Calu3 (cell line): ENCODE measurements around the gene MRTFA. TPM values are rescaled to one million over a fixed set of nuclear protein-coding genes. Genes with fewer than 3 reads are reported as not detected.

ENCODE experiments used
- BruUV-seq: library from RNA; stranded (reverse); fragments of 400-500 nt; replicated peaks from 2 replicates; lab custom pipeline; 2021; lab: Mats Ljungman, UMichigan
- CTCF ChIA-PET: fragments of 300-600 bp; sonication (Branson Sonifier 250); formaldehyde crosslinking; loops from one replicate; lab custom pipeline; 2022; ENCODE audit warnings: antibody characterized with exemption; lab: Charles Lee
- DNase-seq: peaks from one replicate; pipeline ENCODE4 v3.0.0; 2022
- H3K27ac Mint-ChIP-seq: one replicate; pipeline ENCODE4 v1.8.0; 2022; ENCODE audit warnings: mixed read lengths; ENCODE audit not compliant: unreplicated experiment
- H3K27me3 Mint-ChIP-seq: one replicate; pipeline ENCODE4 v1.8.0; 2022; ENCODE audit warnings: mixed read lengths; ENCODE audit not compliant: unreplicated experiment
- H3K36me3 Mint-ChIP-seq: one replicate; pipeline ENCODE4 v1.8.0; 2022; ENCODE audit warnings: mild to moderate bottlenecking, moderate library complexity, mixed read lengths; ENCODE audit not compliant: insufficient read depth, unreplicated experiment
- H3K4me1 Mint-ChIP-seq: one replicate; pipeline ENCODE4 v1.8.0; 2022; ENCODE audit warnings: mild to moderate bottlenecking, low read depth, mixed read lengths; ENCODE audit not compliant: unreplicated experiment
- H3K4me3 Mint-ChIP-seq: one replicate; pipeline ENCODE4 v1.8.0; 2022; ENCODE audit warnings: mild to moderate bottlenecking, low read depth, moderate library complexity, mixed read lengths; ENCODE audit not compliant: unreplicated experiment
- H3K9me3 Mint-ChIP-seq: one replicate; pipeline ENCODE4 v1.8.0; 2022; ENCODE audit warnings: low read depth, mixed read lengths; ENCODE audit not compliant: unreplicated experiment
- CTCF ChIP-seq: fragments of 200-600 bp; IDR thresholded peaks from one replicate; pipeline ENCODE4 v1.8.0; 2022; ENCODE audit warnings: antibody characterized with exemption; ENCODE audit not compliant: unreplicated experiment
- intact Hi-C: fragments of 100-400 bp; cut with micrococcal nuclease; formaldehyde crosslinking; loops from one replicate; pipeline ENCODE4 v1.10.0; 2022; ENCODE audit not compliant: unreplicated experiment
- total RNA-seq: library from RNA; stranded (reverse); gene quantifications from 2 replicates; pipeline ENCODE4 v1.2.3, GENCODE V29; 2022

Gene MRTFA
- total RNA-seq, 1 experiment from 2014 or later: 54.1 TPM

DNA sequence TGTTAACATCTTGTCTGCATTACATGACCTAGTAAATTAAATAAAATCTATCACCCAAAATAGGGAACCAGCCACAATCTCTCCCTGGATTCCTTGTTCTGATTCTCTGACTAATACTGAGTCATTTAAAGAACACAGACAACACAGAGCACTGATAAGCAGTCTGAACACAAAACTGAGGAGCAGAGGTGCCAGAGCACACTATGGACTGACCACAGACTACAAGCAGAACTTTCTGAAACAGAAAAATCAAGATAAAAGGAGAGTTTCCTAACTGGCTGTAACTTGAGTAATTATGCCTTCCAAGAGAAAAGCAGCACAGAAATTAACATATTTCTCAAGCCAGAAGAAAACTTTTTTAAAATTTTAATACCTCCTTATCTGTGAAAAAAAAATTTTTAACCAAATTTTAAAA, 137.3 kb downstream of the MRTFA start:
- peak overlapping the region; percentile 89 for H3K27ac Mint-ChIP-seq
- no peak for TF ChIP-seq CTCF

GRCh38 chr22:40498420-40499208, 137.9 kb downstream of the MRTFA start:
- H3K9me3 Mint-ChIP-seq: peaks cover 3% of the 10 kb centered on the region
- CTCF ChIA-PET: interaction anchor here (0.6 to 1.4 kb wide), 5 partner anchors 37 to 453 kb away, joined by 3 to 6 read pairs (median 4); partner anchors contain the start of genes MRTFA and RBX1
- peaks cover 47% of the 10 kb centered on the region for H3K4me1 Mint-ChIP-seq
- peaks cover 18% of the 10 kb centered on the region for H3K36me3 Mint-ChIP-seq
- intact Hi-C loops: no loop called here
- H3K4me3 Mint-ChIP-seq: peak overlapping the region; percentile 47
- TF ChIP-seq CTCF: no peak
- BruUV-seq: no TSS peak
- H3K27me3 Mint-ChIP-seq: no peaks in the 10 kb centered on the region
- peak overlapping the region; percentile 89 for H3K27ac Mint-ChIP-seq
- DNase-seq: peak; percentile 67

More for the DNA sequence above, 137.3 kb downstream of the MRTFA start:
- peaks cover 3% of the 10 kb centered on the region for H3K9me3 Mint-ChIP-seq
- CTCF ChIA-PET: interaction anchor here (0.6 to 1.4 kb wide), 4 partner anchors 36 to 452 kb away, joined by 3 to 6 read pairs (median 4); partner anchors contain the start of genes MRTFA and RBX1
- peaks cover 18% of the 10 kb centered on the region for H3K36me3 Mint-ChIP-seq
- peak; percentile 44 for DNase-seq
- H3K4me3 Mint-ChIP-seq: peak overlapping the region; percentile 47
- intact Hi-C loops: no loop called here
- BruUV-seq: TSS peak; percentile 99
- H3K4me1 Mint-ChIP-seq: peaks cover 47% of the 10 kb centered on the region
- H3K27me3 Mint-ChIP-seq: no peaks in the 10 kb centered on the region

GRCh38 chr22:40493441-40493840, 143.1 kb downstream of the MRTFA start:
- Mint-ChIP-seq H3K27me3 (no peaks in the 10 kb centered on the region), H3K27ac (no peak overlapping the region), H3K4me1 (peaks cover 39% of the 10 kb centered on the region), H3K4me3 (no peak overlapping the region), H3K9me3 (no peaks in the 10 kb centered on the region), H3K36me3 (peaks cover 8% of the 10 kb centered on the region)
- no TSS peak for BruUV-seq
- CTCF ChIA-PET: interaction anchor here (0.6 to 1.1 kb wide), 2 partner anchors 143 to 148 kb away, joined by 3 to 11 read pairs; partner anchors contain the start of gene MRTFA
- intact Hi-C loops: no loop called here
- TF ChIP-seq CTCF: no peak
- no peak for DNase-seq

DNA sequence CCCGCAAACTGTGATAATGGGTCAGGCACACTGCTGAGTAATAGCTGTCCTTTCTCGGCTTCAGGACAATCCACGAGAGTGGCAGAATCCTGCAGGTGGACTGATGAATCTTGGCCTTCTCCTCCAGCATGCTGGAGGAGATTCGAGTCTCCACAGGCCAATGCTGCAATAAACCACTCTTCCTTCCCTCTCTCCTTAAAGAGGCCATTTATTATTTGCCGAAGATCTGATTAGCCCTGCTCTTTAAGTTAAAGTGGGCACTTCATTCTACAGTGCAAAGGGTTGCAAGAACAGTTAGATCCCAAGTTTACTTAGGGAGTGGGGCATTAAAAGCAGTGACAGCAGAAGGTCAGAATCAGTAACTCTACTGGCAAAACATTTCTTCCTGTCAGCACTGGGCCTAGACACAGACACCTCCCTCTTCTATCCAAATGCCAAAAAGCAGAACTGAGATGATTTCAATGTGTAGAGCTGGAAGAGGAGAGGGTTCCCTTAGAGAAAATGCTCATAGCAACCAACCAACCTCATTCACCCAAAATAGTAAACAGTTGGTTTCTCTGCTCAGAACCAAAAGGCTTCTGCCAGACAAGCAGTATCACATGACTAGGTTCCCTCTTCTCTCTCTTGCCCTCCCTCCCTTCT, 144.4 kb downstream of the MRTFA start:
- Mint-ChIP-seq H3K4me1 (peaks cover 40% of the 10 kb centered on the region), H3K36me3 (peaks cover 11% of the 10 kb centered on the region), H3K9me3 (no peaks in the 10 kb centered on the region), H3K27me3 (no peaks in the 10 kb centered on the region), H3K27ac (no peak overlapping the region), H3K4me3 (no peak overlapping the region)
- intact Hi-C loops: no loop called here
- DNase-seq: no peak
- CTCF ChIA-PET: interaction anchor here (1.8 kb wide), 1 partner anchor 17 kb away, joined by 6 read pairs; no protein-coding TSS in a partner anchor
- no TSS peak for BruUV-seq
- no peak for TF ChIP-seq CTCF
